Measurements from ENCODE around the gene UCP1.
"Not testable (repeated sequence)": the region's sequence is repeated elsewhere in the genome, so short reads cannot be mapped to it uniquely, and the experiment has no call there.

UCP1 gene

DNA sequence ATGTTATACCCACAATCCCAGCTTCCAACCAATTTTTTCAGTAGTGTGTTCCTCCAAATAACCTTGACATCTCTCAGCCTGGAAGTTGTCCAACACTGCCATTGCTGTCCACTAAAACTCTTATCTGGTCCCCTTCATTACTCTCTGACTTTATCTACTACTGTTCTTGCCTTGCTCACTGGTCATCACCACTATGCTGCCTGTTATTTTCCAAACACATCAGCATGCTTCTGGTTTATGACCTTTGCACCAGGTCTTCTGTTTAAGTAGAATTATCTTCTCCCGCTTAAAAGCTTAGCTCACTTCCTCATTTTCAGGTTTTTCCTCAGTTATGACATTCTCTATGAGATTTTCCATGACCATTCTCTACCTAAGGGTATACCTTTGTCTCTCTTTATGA is 39.3 kb downstream of the UCP1 start:
- no peak for ATAC-seq

DNA sequence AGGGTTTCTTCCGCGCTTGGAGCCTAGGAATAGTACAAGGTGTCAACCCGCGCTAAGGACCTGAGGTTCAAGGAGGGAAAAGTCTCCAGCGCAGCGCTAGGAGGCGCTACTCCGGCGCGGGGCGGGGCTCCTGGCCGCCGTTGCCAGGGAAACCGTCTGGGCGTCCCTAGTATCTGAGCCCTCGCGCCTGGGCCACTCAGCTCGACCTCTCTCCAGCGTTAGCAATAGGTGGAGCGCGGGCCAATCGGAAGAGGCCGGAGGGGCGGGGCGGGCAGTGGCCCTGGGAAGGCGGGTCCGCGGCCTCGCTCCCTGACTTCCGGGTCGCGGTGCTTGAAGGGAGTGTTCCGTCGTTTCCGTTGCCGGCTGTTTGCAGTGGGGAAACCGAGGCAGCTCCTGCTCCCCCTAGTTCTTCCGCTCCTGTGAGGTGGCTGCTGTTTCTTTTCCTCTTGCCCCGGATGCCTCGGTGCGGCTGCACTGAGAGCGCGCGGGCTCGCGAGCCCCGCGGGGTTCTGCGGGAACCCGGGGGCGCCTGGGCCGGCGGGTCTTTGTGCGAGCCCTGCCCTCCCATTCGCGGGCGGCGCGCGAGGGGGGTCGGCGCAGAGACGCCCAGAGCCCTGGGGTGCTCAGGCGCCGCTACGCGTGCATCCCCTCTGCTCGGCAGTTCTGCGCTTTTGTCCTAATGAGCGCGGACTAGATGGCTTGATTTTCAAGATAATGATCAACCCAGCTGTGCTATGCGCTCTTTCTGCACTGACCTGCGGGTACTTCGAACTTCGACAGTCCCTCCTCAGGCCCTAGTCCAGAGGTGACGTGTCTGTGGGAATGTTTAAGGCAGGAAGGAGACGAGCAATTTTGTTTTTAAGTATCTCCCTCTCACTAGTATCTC is 44.7 kb downstream of the UCP1 start, which contains the start of gene ELMOD2:
ELMOD2 (plus strand) TSS at position 312 of the 886 bp plus-strand sequence. CDS start 1,261 bp downstream, outside the sequence.
- peak; percentile 100 for ATAC-seq

DNA sequence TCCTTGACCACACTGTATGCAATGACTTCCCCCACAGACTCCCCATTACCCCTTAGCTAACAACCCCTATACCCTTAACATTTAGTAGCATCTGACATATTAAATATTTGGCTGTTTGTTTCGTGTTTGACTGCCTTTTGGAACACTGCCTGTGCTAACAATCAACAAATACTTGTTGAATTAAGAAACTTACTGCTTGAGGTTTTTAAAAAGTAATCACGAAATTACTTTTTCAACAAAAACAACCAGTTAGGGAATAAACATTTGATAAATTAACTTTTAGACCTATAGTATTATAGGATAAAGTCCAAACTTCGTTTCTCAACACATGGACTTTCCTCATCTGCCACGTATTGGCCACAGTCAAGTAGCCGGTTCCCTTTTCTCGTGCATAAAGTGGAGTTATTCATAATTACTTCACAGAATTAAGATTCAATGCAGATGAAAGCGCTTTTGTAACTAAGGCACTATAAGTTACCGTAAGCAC is 45.3 kb downstream of the UCP1 start:
- ATAC-seq = no peak

DNA sequence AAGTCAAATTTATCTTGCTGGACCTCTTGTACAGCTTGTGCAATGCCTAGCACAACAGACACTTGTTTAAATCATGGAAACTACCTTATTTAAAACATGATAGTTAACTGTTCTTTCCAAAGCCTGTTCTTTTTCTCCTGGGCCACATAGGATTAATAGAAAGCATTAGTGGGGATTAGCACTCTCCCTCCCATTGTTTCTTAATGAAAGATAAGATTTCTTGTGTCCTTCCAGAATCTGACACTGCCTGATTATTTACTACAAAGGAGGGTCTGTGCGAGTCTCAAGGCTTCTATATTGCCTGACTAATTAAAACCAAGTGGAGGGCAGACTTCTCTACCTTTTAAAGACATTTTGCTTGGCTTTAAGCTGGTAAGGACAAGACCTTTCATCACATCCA is 53.3 kb downstream of the UCP1 start:
- ATAC-seq = no peak

- ATAC-seq = not testable (repeated sequence)
These were observed 55.0 kb downstream of the UCP1 start for GRCh38 chr4:140513765-140514164.
